GM18508 (cell line): ENCODE measurements around the gene BIN1.

ENCODE experiments used
- ATAC-seq: cut with Tn5 transposase; IDR thresholded peaks from one replicate; pipeline ENCODE4 v1.9.1; 2021; ENCODE audit warnings: moderate number of reproducible peaks; ENCODE audit not compliant: insufficient read depth, unreplicated experiment

The BIN1 gene

GRCh38 chr2:127063701-127064590 lies 43.0 kb downstream of the BIN1 start:
- ATAC-seq, result no peak

- no peak for ATAC-seq
These were observed 45.3 kb downstream of the BIN1 start for GRCh38 chr2:127061375-127062273.

GRCh38 chr2:127060264-127060945 lies 46.5 kb downstream of the BIN1 start:
- ATAC-seq, result no peak

GRCh38 chr2:127059559-127059958 lies 47.4 kb downstream of the BIN1 start:
- no peak for ATAC-seq

GRCh38 chr2:127058954-127059252 lies 48.1 kb downstream of the BIN1 start:
- no peak for ATAC-seq

GRCh38 chr2:127058246-127058953 lies 48.6 kb downstream of the BIN1 start:
- ATAC-seq, result no peak

- ATAC-seq, result no peak
These were observed 49.3 kb downstream of the BIN1 start for GRCh38 chr2:127057371-127058245.

GRCh38 chr2:127056631-127057370 lies 50.2 kb downstream of the BIN1 start:
- no peak for ATAC-seq

GRCh38 chr2:127056086-127056485 lies 50.9 kb downstream of the BIN1 start:
- ATAC-seq, result no peak

- no peak for ATAC-seq
These were observed 51.2 kb downstream of the BIN1 start for GRCh38 chr2:127055786-127056076.

- no peak for ATAC-seq
These were observed 51.8 kb downstream of the BIN1 start for GRCh38 chr2:127054996-127055785.

- no peak for ATAC-seq
These were observed 52.4 kb downstream of the BIN1 start for GRCh38 chr2:127054604-127054930.

- ATAC-seq, result no peak
These were observed 53.0 kb downstream of the BIN1 start for GRCh38 chr2:127053731-127054603.

GRCh38 chr2:127052771-127053691 lies 53.9 kb downstream of the BIN1 start:
- no peak for ATAC-seq

GRCh38 chr2:127052057-127052770 lies 54.7 kb downstream of the BIN1 start:
- ATAC-seq, result no peak
